HFFc6 (cell line): ENCODE data around the gene METTL9. TPM values are rescaled to one million over a fixed set of nuclear protein-coding genes. Genes with fewer than 3 reads are reported as not detected.

ENCODE experiments used
- DNase-seq: peaks from one replicate; pipeline ENCODE4 v3.0.0-alpha.2; 2018
- H3K27ac Mint-ChIP-seq: 2 replicates; pipeline ENCODE4 v1.8.0; 2020; ENCODE audit warnings: mild to moderate bottlenecking, mixed read lengths
- H3K27me3 Mint-ChIP-seq: 2 replicates; pipeline ENCODE4 v1.8.0; 2021; ENCODE audit warnings: mild to moderate bottlenecking, moderate library complexity, mixed read lengths; ENCODE audit not compliant: insufficient read depth
- H3K36me3 Mint-ChIP-seq: 2 replicates; pipeline ENCODE4 v1.8.0; 2021; ENCODE audit warnings: low read depth, mixed read lengths
- H3K4me1 Mint-ChIP-seq: 2 replicates; pipeline ENCODE4 v1.8.0; 2020; ENCODE audit warnings: low read depth, mixed read lengths
- H3K4me3 Mint-ChIP-seq: 2 replicates; pipeline ENCODE4 v1.8.0; 2020; ENCODE audit warnings: mild to moderate bottlenecking, moderate library complexity, mixed read lengths
- H3K9me3 Mint-ChIP-seq: 2 replicates; pipeline ENCODE4 v1.8.0; 2020; ENCODE audit warnings: mild to moderate bottlenecking, mixed read lengths
- CTCF ChIP-seq: fragments of 200-600 bp; sonication (generic); IDR thresholded peaks from 2 replicates; pipeline ENCODE4 v1.5.0; 2021; ENCODE audit warnings: antibody characterized with exemption, mild to moderate bottlenecking
- total RNA-seq, 6 experiments: library from RNA; stranded (reverse); fragmentation: NEBNext Ultra II Directional; extraction: Animal tissue kit (Norgen Biotek cat#: 25700); gene quantifications; 2 replicates in 1 of 6; 3 replicates in 5 of 6; pipeline ENCODE4 v1.2.3, GENCODE V29; 2021

Gene METTL9
- total RNA-seq, 6 experiments from 2014 or later: 147 to 176 (median 151) TPM

- H3K36me3 Mint-ChIP-seq: no peaks in the 10 kb centered on the region
- no peaks in the 10 kb centered on the region for H3K9me3 Mint-ChIP-seq
- no peak for TF ChIP-seq CTCF
- H3K4me3 Mint-ChIP-seq: no peak overlapping the region
- H3K4me1 Mint-ChIP-seq: no peaks in the 10 kb centered on the region
- no peak for DNase-seq
- H3K27ac Mint-ChIP-seq: no peak overlapping the region
- peaks cover 15% of the 10 kb centered on the region; the same call in 1 of the 2 replicates for H3K27me3 Mint-ChIP-seq
Observed at GRCh38 chr16:21703589-21704174, 104.3 kb downstream of the METTL9 start.

GRCh38 chr16:21704266-21704665, 104.9 kb downstream of the METTL9 start:
- Mint-ChIP-seq H3K9me3 (no peaks in the 10 kb centered on the region), H3K36me3 (no peaks in the 10 kb centered on the region), H3K4me1 (no peaks in the 10 kb centered on the region), H3K27me3 (peaks cover 15% of the 10 kb centered on the region; the same call in 1 of the 2 replicates), H3K4me3 (no peak overlapping the region), H3K27ac (no peak overlapping the region)
- DNase-seq: no peak
- no peak for TF ChIP-seq CTCF

GRCh38 chr16:21704733-21705132, 105.4 kb downstream of the METTL9 start:
- no peak overlapping the region for H3K4me3 Mint-ChIP-seq
- H3K4me1 Mint-ChIP-seq: no peaks in the 10 kb centered on the region
- H3K36me3 Mint-ChIP-seq: no peaks in the 10 kb centered on the region
- no peak overlapping the region for H3K27ac Mint-ChIP-seq
- H3K27me3 Mint-ChIP-seq: peaks cover 16% of the 10 kb centered on the region; the same call in 1 of the 2 replicates
- no peak for TF ChIP-seq CTCF
- no peak for DNase-seq
- H3K9me3 Mint-ChIP-seq: no peaks in the 10 kb centered on the region

Other genes starting within 250 kb of the METTL9 start
- not detected for gene IGSF6, start 53.0 kb downstream of the METTL9 start, total RNA-seq
- gene OTOA, start 64.4 kb downstream of the METTL9 start, total RNA-seq: not detected